Right lung (tissue), 5 donors: ENCODE measurements around the gene POLR2F. TPM values are rescaled to one million over a fixed set of nuclear protein-coding genes. Genes with fewer than 3 reads are reported as not detected.

ENCODE experiments used
- DNase-seq, 2 donors: peaks; one replicate each; pipeline ENCODE4 v3.0.0-alpha.2; 2013
- polyA plus RNA-seq, 5 donors: library from polyadenylated mRNA; unstranded; fragments of 120-200 nt; gene quantifications; one replicate each; pipeline versions ENCODE4 v1.2.1 to v1.2.3, GENCODE V29; 2013; ENCODE audit warnings: inconsistent platforms in 1 of 5, low replicate concordance in 1 of 5; ENCODE audit not compliant: insufficient read length in 5 of 5, insufficient read depth in 1 of 5

POLR2F gene
- polyA plus RNA-seq, 5 donors, result 46.9 to 84.3 (median 53.9) TPM

GRCh38 chr22:37999236-37999635 lies 45.7 kb downstream of the POLR2F start:
- DNase-seq, result no peak

GRCh38 chr22:37999640-38000272 lies 46.3 kb downstream of the POLR2F start:
- no peak for DNase-seq

GRCh38 chr22:38005943-38006342 lies 52.4 kb downstream of the POLR2F start:
- no peak for DNase-seq

DNA sequence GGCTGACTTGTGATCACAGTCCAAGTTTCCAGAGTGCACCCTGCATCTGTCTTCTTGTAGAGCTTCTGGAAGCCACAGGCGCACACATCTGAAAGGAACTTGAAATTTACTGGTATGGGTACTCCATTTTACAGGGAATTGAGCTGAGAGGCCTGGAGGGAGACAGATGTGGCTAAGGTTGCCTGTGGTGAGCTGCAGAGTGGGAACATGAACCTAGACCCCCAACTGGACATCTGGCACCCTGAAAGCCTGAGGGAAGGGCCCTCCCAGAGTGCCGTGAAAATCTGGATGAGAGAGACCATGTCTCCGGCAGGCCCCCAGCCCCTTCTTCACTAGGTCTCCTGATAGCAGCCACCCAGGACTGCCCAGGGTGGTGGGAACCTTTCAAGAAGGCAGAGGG lies 53.4 kb downstream of the POLR2F start:
- DNase-seq, result no peak

GRCh38 chr22:38007330-38007902 lies 53.9 kb downstream of the POLR2F start:
- no peak for DNase-seq

DNA sequence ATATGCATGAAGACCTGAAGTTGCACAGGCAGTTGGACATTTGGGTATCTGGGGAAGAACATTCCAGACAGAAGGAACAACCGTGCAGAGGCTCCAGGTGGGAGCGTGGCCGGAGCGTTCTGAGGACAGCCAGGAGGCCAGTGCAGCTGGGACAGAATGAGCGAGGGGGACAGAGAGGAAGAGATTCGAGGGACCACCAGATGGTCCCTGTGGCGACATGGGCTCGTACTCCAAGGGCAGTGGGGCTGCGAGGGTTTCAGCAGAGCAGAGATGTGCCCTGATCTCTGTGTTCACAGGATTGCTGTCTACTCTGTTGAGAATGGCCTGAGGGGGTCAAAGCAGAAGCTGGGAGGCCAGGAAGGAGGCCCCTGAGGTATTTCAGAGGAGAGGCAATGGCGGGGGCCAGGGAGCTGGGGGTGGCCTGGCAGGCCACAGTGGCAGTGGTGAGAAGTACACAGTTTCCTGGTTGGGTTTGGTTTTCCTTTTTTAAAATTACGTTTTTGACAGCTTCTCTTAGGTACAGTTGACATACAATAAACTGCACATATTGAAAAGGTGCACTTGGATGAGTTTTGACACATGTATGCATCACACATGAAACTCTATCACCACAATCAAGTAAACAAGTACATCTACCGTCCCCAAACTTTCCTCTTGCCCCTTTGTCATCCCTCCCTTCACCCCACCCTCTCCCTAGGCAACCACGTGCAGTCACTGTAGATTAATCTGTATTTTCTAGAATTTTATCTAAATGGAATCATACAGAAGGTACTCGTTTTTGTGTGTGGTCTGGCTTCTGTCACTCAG lies 55.7 kb downstream of the POLR2F start:
- no peak for DNase-seq

DNA sequence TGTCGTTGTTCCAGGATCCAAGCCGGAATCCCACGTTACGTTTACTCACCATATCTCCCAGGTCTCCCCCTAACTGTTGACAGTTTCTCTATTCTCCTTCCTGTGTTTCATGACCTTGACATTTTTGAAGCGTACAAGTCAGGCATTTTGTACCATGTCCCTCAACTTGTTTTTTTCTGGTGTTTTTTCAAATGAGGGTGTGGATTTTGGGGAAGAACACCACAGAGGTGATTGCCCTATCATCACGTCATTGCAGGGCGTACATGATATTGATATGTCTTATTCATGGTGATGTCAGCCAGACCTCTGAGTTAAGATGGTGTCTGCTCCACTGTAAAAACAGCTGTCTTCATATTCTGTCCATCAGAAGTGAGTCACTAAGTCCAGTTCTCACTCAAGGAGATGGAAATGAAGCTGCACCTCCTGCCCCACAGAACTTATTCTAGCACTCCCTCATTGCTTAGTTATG lies 59.1 kb downstream of the POLR2F start:
- no peak for DNase-seq

- no peak for DNase-seq
Observed at GRCh38 chr22:38014083-38014482, 60.6 kb downstream of the POLR2F start.

- DNase-seq, result peak; percentile 63 to 64
Observed at GRCh38 chr22:38016182-38017151, 63.0 kb downstream of the POLR2F start.

GRCh38 chr22:38017272-38017920 lies 63.9 kb downstream of the POLR2F start:
- DNase-seq, result peak; percentile 48 to 64

DNA sequence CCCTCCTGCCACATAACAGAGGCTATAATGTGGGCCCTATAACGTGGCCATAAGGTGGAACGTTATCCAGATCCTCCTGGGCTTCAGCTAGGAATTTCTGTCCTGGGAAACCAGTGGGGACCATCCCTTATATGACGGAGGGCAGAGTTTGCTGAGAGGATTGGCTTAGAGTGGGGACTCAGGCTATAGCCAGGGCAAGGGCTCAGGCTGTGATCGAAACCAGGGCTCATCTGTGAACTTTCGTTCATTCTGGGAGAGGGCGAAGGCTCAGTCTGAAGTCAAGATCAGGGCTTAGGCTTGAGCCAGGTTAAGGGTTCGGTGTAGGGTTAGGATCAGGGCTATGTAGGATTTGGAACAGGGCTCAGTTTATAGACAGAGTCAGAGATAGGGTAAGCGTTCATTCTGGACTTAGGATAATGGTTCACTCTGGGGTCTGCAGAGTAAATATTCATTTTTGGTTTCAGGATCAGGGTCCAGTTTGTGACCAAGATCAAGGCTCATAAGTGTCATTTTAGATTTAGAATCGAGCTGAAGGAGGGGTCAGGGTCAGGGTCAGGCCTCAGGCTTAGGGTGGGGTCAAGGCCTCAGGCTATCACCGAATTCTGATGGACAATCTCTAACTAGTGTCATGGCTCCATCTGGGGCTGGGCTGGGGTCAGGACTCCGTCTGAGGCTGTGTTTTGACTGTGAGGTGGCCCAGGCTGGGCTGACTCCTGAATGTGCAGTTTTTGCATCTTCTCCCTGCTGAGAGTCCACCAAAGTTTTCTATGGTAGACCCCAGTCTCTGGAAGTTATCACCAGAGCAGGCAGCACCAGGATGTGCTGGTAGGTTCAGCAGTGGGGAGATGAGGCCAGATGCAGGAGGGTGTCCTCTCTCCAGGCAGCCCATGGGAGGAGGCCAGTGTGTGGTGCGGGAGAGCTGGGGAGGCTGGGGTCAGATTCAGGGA lies 64.7 kb downstream of the POLR2F start:
- no peak for DNase-seq

Other genes starting within 250 kb of the POLR2F start
- 10 to 100 TPM in 1 of 5 donors, 1 to 10 TPM in 4; 6.9 to 12.6 (median 8.0) TPM for gene GCAT, start 145.8 kb upstream of the POLR2F start, polyA plus RNA-seq
- under 1 TPM in 1 of 5 donors, not detected in 4; 0.13 TPM for gene GALR3, start 130.3 kb upstream of the POLR2F start, polyA plus RNA-seq
- 10 to 100 TPM; 16.2 to 25.4 (median 19.6) TPM for gene ANKRD54, start 109.4 kb upstream of the POLR2F start, polyA plus RNA-seq
- gene EIF3L, start 104.3 kb upstream of the POLR2F start, polyA plus RNA-seq, result 1,000 to 10,000 TPM in 4 of 5 donors, 100 to 1,000 TPM in 1; 979 to 1,210 (median 1,196) TPM
- 10 to 100 TPM; 15.3 to 25.1 (median 15.9) TPM for gene MICALL1, start 47.4 kb upstream of the POLR2F start, polyA plus RNA-seq
- 1 to 10 TPM; 3.9 to 6.8 (median 4.4) TPM for gene C22orf23, start 98 bp upstream of the POLR2F start, polyA plus RNA-seq
- 1 to 10 TPM in 1 of 5 donors, under 1 TPM in 4; 0.48 to 1.2 (median 0.53) TPM for gene SOX10, start 30.9 kb downstream of the POLR2F start, polyA plus RNA-seq
- gene PICK1, start 103.7 kb downstream of the POLR2F start, polyA plus RNA-seq, result 10 to 100 TPM; 21.1 to 31.6 (median 29.0) TPM
- gene SLC16A8, start 130.5 kb downstream of the POLR2F start, polyA plus RNA-seq, result 1 to 10 TPM in 3 of 5 donors, under 1 TPM in 2; 0.84 to 1.7 (median 1.2) TPM
- 1 to 10 TPM in 1 of 5 donors, under 1 TPM in 4; 0.50 to 1.4 (median 0.81) TPM for gene BAIAP2L2, start 157.0 kb downstream of the POLR2F start, polyA plus RNA-seq
- 10 to 100 TPM; 26.4 to 37.8 (median 32.2) TPM for gene PLA2G6, start 228.1 kb downstream of the POLR2F start, polyA plus RNA-seq
- 10 to 100 TPM in 1 of 5 donors, 1 to 10 TPM in 4; 5.3 to 11.8 (median 8.6) TPM for gene MAFF, start 248.3 kb downstream of the POLR2F start, polyA plus RNA-seq